ENCODE data around the gene LRRC4. TPM values are rescaled to one million over a fixed set of nuclear protein-coding genes. Genes with fewer than 3 reads are reported as not detected.

LRRC4 gene
- total and polyA plus RNA-seq, 12 donors, result 0.75 to 7.3 (median 3.1) TPM

GRCh38 chr7:128032605-128033235 is 1.5 kb upstream of the LRRC4 start:
- WGBS, 2 donors, result 14 to 16% methylated on average over 41 of the region's 41 CpGs
- no peak for TF ChIP-seq CTCF (IDR thresholded peaks at IDR 0.05)
- peak; percentile 21 to 35 for DNase-seq
- peaks cover 3 to 32% (median 14%) of the 10 kb centered on the region in 9 donors for H3K4me1 ChIP-seq
- H3K36me3 ChIP-seq, result peaks cover 0 to 9% (median 0%) of the 10 kb centered on the region in 9 donors
- H3K27me3 ChIP-seq, result no peaks in the 10 kb centered on the region
- H3K9me3 ChIP-seq, result no peaks in the 10 kb centered on the region
- H3K4me3 ChIP-seq, result peak overlapping the region in 9 of 10 donors; percentile 36 to 71 (median 63)
- peak overlapping the region in 4 of 10 donors; percentile 50 to 77 (median 62) for H3K27ac ChIP-seq
- ATAC-seq, result peak in 4 of 8 donors; percentile 19 to 43 (median 28)
- intact Hi-C loops (cut with DNase I), result loop anchor here in 6 of 10 donors (5.0 to 10.0 kb wide), 5 partner anchors 172 to 328 kb away; no protein-coding TSS in a partner anchor

GRCh38 chr7:128031901-128032604 is 816 bp upstream of the LRRC4 start:
- WGBS, 2 donors, result 0% methylated on average over 78 to 87 of the region's 87 CpGs
- ATAC-seq, result peak; percentile 59 to 84 (median 68)
- Histone ChIP-seq H3K27ac (peak overlapping the region in 7 of 10 donors; percentile 30 to 77 (median 50)), H3K9me3 (no peaks in the 10 kb centered on the region), H3K36me3 (peaks cover 0 to 9% (median 0%) of the 10 kb centered on the region in 9 donors), H3K4me1 (peaks cover 3 to 32% (median 18%) of the 10 kb centered on the region in 9 donors), H3K27me3 (no peaks in the 10 kb centered on the region), H3K4me3 (peak overlapping the region; percentile 25 to 71 (median 60))
- intact Hi-C loops (cut with DNase I), result loop anchor here in 6 of 10 donors (5.0 to 10.0 kb wide), 5 partner anchors 173 to 327 kb away; no protein-coding TSS in a partner anchor
- DNase-seq, result peak; percentile 51
- TF ChIP-seq CTCF (IDR thresholded peaks at IDR 0.05), result peak in 5 of 9 donors; percentile 10 to 46 (median 45)

GRCh38 chr7:128030263-128030653 is 979 bp downstream of the LRRC4 start:
- intact Hi-C loops (cut with DNase I), result loop anchor here in 6 of 10 donors (5.0 to 10.0 kb wide), 5 partner anchors 175 to 325 kb away; no protein-coding TSS in a partner anchor

More at GRCh38 chr7:128030263-128030653, 979 bp downstream of the LRRC4 start:
- Histone ChIP-seq H3K27me3 (no peaks in the 10 kb centered on the region), H3K9me3 (no peaks in the 10 kb centered on the region), H3K27ac (peak overlapping the region in 1 of 10 donors; percentile 53), H3K36me3 (peaks cover 0 to 9% (median 0%) of the 10 kb centered on the region in 9 donors), H3K4me1 (peaks cover 6 to 50% (median 35%) of the 10 kb centered on the region in 9 donors), H3K4me3 (peak overlapping the region in 7 of 10 donors; percentile 55 to 71 (median 57))
- DNase-seq (no peak), ATAC-seq (no peak)
- no peak for TF ChIP-seq CTCF (IDR thresholded peaks at IDR 0.05)
- WGBS, 2 donors, result 97% methylated on average over 21 of the region's 21 CpGs
